Measurements from ENCODE around the gene ERC1. TPM values are rescaled to one million over a fixed set of nuclear protein-coding genes. Genes with fewer than 3 reads are reported as not detected.
A peak's percentile ranks its signal among the peaks of the same experiment; 100 is the strongest.
"Not testable (repeated sequence)": the region's sequence is repeated elsewhere in the genome, so short reads cannot be mapped to it uniquely, and the experiment has no call there.

Gene ERC1
- total and polyA plus RNA-seq, 9 of the 15 experiments (the other 6 are each of a cell fraction or from before 2014, with no cell fraction given) = 0.74 to 11.8 (median 4.8) TPM

DNA sequence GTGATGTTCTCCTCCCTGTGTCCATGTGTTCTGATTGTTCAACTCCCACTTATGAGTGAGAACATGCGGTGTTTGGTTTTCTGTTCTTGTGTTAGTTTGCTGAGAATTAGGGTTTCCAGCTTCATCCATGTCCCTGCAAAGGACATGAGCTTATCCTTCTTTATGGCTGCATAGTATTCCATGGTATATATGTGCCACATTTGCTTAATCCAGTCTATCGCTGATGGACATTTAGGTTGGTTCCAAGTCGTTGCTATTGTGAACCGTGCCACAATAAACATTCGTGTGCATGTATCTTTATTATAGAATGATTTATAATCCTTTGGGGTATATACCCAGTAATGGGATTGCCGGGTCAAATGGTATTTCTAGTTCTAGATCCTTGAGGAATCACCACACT lies 264.1 kb downstream of the ERC1 start:
- BruUV-seq (replicated peaks); H3K9ac ChIP-seq (ENCODE audit: insufficient read depth in 1 of 2, low read depth in 2 of 2, low read length in 2 of 2); in situ Hi-C loops (cut with MboI); H3K9me3 ChIP-seq (replicated peaks; ENCODE audit: control insufficient read depth, insufficient read depth, low read depth, low read length); H3K4me2 ChIP-seq (ENCODE audit: insufficient read depth, low read length); ATAC-seq; intact Hi-C loops (cut with micrococcal nuclease); H3K4me1 ChIP-seq (replicated peaks in 1 of 2; ENCODE audit: control insufficient read depth in 2 of 2, insufficient read depth in 2 of 2, low read length in 2 of 2); H3K27ac ChIP-seq (ENCODE audit: extremely low read depth, low read depth, low read length); H3K27me3 ChIP-seq (ENCODE audit: control insufficient read depth in 2 of 2, insufficient read depth in 2 of 2, low read length in 2 of 2); CTCF ChIA-PET (ENCODE audit: low intra/inter-chr PET ratio); H3K4me3 ChIP-seq; H4K20me1 ChIP-seq (replicated peaks; ENCODE audit: control insufficient read depth, insufficient read depth, low read length); H3K36me3 ChIP-seq (ENCODE audit: control insufficient read depth, insufficient read depth, low read length); FAIRE-seq; H3K79me2 ChIP-seq (ENCODE audit: control insufficient read depth, insufficient read depth, low read length); H3K9me1 ChIP-seq (ENCODE audit: control insufficient read depth, insufficient read depth, low read length); DNase-seq (ENCODE audit: extremely low read depth in 1 of 4, low spot score in 3 of 4); H2AFZ ChIP-seq (ENCODE audit: low read depth, low read length): not testable (repeated sequence)
- POLR2A ChIA-PET = interaction anchor here (0.7 kb wide), 1 partner anchor 350 kb away, joined by 3 read pairs; no protein-coding TSS in a partner anchor
- TF ChIP-seq ZNF146 (CRISPR knock-in tag; IDR thresholded peaks at IDR 0.05; ENCODE audit: unreplicated experiment) = peak; percentile 82
- WGBS (ENCODE audit: insufficient coverage, low coverage, missing lambda C conversion rate) = 91% methylated on average over 5 of the region's 6 CpGs

DNA sequence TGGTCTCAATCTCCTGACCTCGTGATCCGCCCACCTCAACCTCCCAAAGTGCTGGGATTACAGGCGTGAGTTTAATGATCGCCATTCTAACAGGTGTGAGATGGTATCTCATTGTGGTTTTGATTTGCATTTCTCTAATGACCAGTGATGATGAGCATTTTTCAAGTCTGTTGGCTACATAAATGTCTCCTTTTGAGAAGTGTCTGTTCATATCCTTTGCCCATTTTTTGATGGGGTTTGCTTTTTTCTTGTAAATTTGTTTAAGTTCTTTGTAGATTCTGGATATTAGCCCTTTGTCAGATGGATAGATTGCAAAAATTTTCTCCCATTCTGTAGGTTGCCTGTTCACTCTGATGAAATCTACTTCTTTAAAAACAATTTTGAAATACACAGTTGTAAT lies 264.8 kb downstream of the ERC1 start:
- in situ Hi-C loops (cut with MboI); FAIRE-seq; H3K27me3 ChIP-seq (ENCODE audit: control insufficient read depth in 2 of 2, insufficient read depth in 2 of 2, low read length in 2 of 2); BruUV-seq (replicated peaks); CTCF ChIA-PET (ENCODE audit: low intra/inter-chr PET ratio); H3K9me3 ChIP-seq (replicated peaks; ENCODE audit: control insufficient read depth, insufficient read depth, low read depth, low read length); ATAC-seq; intact Hi-C loops (cut with micrococcal nuclease); H3K36me3 ChIP-seq (ENCODE audit: control insufficient read depth, insufficient read depth, low read length); H3K79me2 ChIP-seq (ENCODE audit: control insufficient read depth, insufficient read depth, low read length); H4K20me1 ChIP-seq (replicated peaks; ENCODE audit: control insufficient read depth, insufficient read depth, low read length); H3K9me1 ChIP-seq (ENCODE audit: control insufficient read depth, insufficient read depth, low read length); H3K9ac ChIP-seq (ENCODE audit: insufficient read depth in 1 of 2, low read depth in 2 of 2, low read length in 2 of 2); H3K4me2 ChIP-seq (ENCODE audit: insufficient read depth, low read length); H3K4me1 ChIP-seq (replicated peaks in 1 of 2; ENCODE audit: control insufficient read depth in 2 of 2, insufficient read depth in 2 of 2, low read length in 2 of 2); DNase-seq (ENCODE audit: extremely low read depth in 1 of 4, low spot score in 3 of 4); H3K27ac ChIP-seq (ENCODE audit: extremely low read depth, low read depth, low read length); H3K4me3 ChIP-seq; H2AFZ ChIP-seq (ENCODE audit: low read depth, low read length): not testable (repeated sequence)
- TF ChIP-seq, protein P1, sequence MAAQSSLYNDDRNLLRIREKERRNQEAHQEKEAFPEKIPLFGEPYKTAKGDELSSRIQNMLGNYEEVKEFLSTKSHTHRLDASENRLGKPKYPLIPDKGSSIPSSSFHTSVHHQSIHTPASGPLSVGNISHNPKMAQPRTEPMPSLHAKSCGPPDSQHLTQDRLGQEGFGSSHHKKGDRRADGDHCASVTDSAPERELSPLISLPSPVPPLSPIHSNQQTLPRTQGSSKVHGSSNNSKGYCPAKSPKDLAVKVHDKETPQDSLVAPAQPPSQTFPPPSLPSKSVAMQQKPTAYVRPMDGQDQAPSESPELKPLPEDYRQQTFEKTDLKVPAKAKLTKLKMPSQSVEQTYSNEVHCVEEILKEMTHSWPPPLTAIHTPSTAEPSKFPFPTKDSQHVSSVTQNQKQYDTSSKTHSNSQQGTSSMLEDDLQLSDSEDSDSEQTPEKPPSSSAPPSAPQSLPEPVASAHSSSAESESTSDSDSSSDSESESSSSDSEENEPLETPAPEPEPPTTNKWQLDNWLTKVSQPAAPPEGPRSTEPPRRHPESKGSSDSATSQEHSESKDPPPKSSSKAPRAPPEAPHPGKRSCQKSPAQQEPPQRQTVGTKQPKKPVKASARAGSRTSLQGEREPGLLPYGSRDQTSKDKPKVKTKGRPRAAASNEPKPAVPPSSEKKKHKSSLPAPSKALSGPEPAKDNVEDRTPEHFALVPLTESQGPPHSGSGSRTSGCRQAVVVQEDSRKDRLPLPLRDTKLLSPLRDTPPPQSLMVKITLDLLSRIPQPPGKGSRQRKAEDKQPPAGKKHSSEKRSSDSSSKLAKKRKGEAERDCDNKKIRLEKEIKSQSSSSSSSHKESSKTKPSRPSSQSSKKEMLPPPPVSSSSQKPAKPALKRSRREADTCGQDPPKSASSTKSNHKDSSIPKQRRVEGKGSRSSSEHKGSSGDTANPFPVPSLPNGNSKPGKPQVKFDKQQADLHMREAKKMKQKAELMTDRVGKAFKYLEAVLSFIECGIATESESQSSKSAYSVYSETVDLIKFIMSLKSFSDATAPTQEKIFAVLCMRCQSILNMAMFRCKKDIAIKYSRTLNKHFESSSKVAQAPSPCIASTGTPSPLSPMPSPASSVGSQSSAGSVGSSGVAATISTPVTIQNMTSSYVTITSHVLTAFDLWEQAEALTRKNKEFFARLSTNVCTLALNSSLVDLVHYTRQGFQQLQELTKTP (IDR thresholded peaks at IDR 0.05; ENCODE audit: low read depth in 1 of 2, partially characterized antibody in 2 of 2) = peak in 1 of 2 experiments; percentile 94
- WGBS (ENCODE audit: insufficient coverage, low coverage, missing lambda C conversion rate) = 65% methylated on average over 4 of the region's 4 CpGs
- POLR2A ChIA-PET = interaction anchor here (0.7 kb wide), 1 partner anchor 349 kb away, joined by 3 read pairs; no protein-coding TSS in a partner anchor

Data from K562 (cell line).